HepG2 (cell line): Measurements from ENCODE around the gene KRT79. TPM values are rescaled to one million over a fixed set of nuclear protein-coding genes. Genes with fewer than 3 reads are reported as not detected.

Source experiments
- AHR ChIP-seq: IDR thresholded peaks from 2 replicates; pipeline ENCODE4 v1.6.1; 2018; ENCODE audit warnings: missing genetic modification reagents, missing compliant biosample characterization
- ATRX ChIP-seq: sonication (generic); formaldehyde crosslinking; IDR thresholded peaks from 2 replicates; pipeline ENCODE4 v1.4.0; 2020; ENCODE audit warnings: missing genetic modification reagents, borderline replicate concordance
- CHD4 ChIP-seq: fragments of 200-600 bp; sonication (generic); IDR thresholded peaks from 2 replicates; pipeline ENCODE4 v1.7.0; 2017; ENCODE audit warnings: mild to moderate bottlenecking, low read length, borderline replicate concordance
- CREBL2 ChIP-seq: sonication (generic); formaldehyde crosslinking; IDR thresholded peaks from 2 replicates; pipeline ENCODE4 v1.8.1; 2023; ENCODE audit warnings: missing genetic modification reagents, mild to moderate bottlenecking, borderline replicate concordance
- CTCF ChIP-seq: sonication (generic); formaldehyde crosslinking; IDR thresholded peaks from 2 replicates; pipeline ENCODE4 v1.5.0; 2020; ENCODE audit warnings: mild to moderate bottlenecking, missing genetic modification reagents, moderate library complexity
- HNRNPLL ChIP-seq: fragments of 200-400 bp; formaldehyde crosslinking; IDR thresholded peaks from 2 replicates; pipeline ENCODE4 v1.6.1; 2017; ENCODE audit warnings: mild to moderate bottlenecking, low read depth, low read length; ENCODE audit not compliant: poor library complexity, severe bottlenecking
- MXI1 ChIP-seq: IDR thresholded peaks from 3 replicates; pipeline ENCODE4 v1.6.1; 2012; ENCODE audit warnings: low read depth, low read length, inconsistent platforms, borderline replicate concordance
- POLR2AphosphoS2 ChIP-seq: IDR thresholded peaks from 2 replicates; pipeline ENCODE4 v1.6.1; 2011; ENCODE audit warnings: low read depth, low read length, improper control_type of control experiment
- SMAD3 ChIP-seq: sonication (generic); formaldehyde crosslinking; IDR thresholded peaks from 2 replicates; pipeline ENCODE4 v1.4.0; 2020; ENCODE audit warnings: missing genetic modification reagents
- SMARCC2 ChIP-seq: fragments of 450-650 bp; IDR thresholded peaks from 2 replicates; pipeline ENCODE4 v1.6.1; 2017; ENCODE audit warnings: antibody characterized with exemption, mild to moderate bottlenecking
- SOX13 ChIP-seq, 3 experiments: fragments of 450-650 bp in 1 of 3; sonication (generic) in 1 of 3; formaldehyde crosslinking in 1 of 3; IDR thresholded peaks in 2 of 3; conservative IDR thresholded peaks in 1 of 3; 2 replicates each; pipeline versions ENCODE4 v1.5.0 to v1.6.1; 2016 to 2020; ENCODE audit warnings: antibody characterized with exemption in 1 of 3, mild to moderate bottlenecking in 1 of 3, missing compliant biosample characterization in 1 of 3, missing genetic modification reagents in 1 of 3, moderate library complexity in 1 of 3
- STAG1 ChIP-seq: sonication (generic); formaldehyde crosslinking; IDR thresholded peaks from 2 replicates; pipeline ENCODE4 v1.4.0; 2020; ENCODE audit warnings: missing genetic modification reagents
- ZKSCAN5 ChIP-seq: sonication (generic); formaldehyde crosslinking; IDR thresholded peaks from 2 replicates; pipeline ENCODE4 v1.5.1; 2020; ENCODE audit warnings: mild to moderate bottlenecking, missing genetic modification reagents
- ZNF205 ChIP-seq: IDR thresholded peaks from 2 replicates; pipeline ENCODE4 v1.6.1; 2018; ENCODE audit warnings: missing biosample characterization, missing genetic modification reagents
- ZNF510 ChIP-seq: sonication (generic); formaldehyde crosslinking; IDR thresholded peaks from 2 replicates; pipeline ENCODE4 v1.4.0; 2020; ENCODE audit warnings: low read depth, mild to moderate bottlenecking, missing genetic modification reagents
- ZNF720 ChIP-seq: sonication (generic); formaldehyde crosslinking; IDR thresholded peaks from 2 replicates; pipeline ENCODE4 v1.4.0; 2020; ENCODE audit warnings: missing genetic modification reagents
- ZNF839 ChIP-seq: sonication (generic); formaldehyde crosslinking; IDR thresholded peaks from 2 replicates; pipeline ENCODE4 v1.4.0; 2020; ENCODE audit warnings: missing genetic modification reagents, mild to moderate bottlenecking, borderline replicate concordance
- ZNF841 ChIP-seq: sonication (generic); formaldehyde crosslinking; IDR thresholded peaks from 2 replicates; pipeline ENCODE4 v1.8.1; 2023; ENCODE audit warnings: missing genetic modification reagents, borderline replicate concordance
- polyA plus RNA-seq, 8 experiments: library from polyadenylated mRNA; depleted of rRNA in 3 of 8; stranded (reverse) in 7 of 8; unstranded in 1 of 8; fragments of >200 nt; fragmentation: Illumina TruSeq in 4 of 8; extraction: Trizol in 4 of 8; gene quantifications; 2 replicates each; pipeline versions ENCODE4 v1.2.1 to v1.2.3, GENCODE V29; 2011 to 2016; ENCODE audit warnings: low read depth in 4 of 8, missing spikeins in 1 of 8, mixed read lengths in 1 of 8; ENCODE audit not compliant: insufficient read depth in 1 of 8
- total RNA-seq, 5 experiments: library from RNA; depleted of rRNA; stranded (reverse); fragments of >200 nt; fragmentation: Illumina TruSeq; extraction: Trizol; gene quantifications; 2 replicates each; pipeline ENCODE4 v1.2.3, GENCODE V29; 2016; ENCODE audit warnings: low read depth in 1 of 5
- TF ChIP-seq, protein P1 (sequence below): sonication (generic); formaldehyde crosslinking; IDR thresholded peaks from 2 replicates; pipeline ENCODE4 v1.5.0; 2020; ENCODE audit warnings: mild to moderate bottlenecking, missing genetic modification reagents
- TF ChIP-seq, protein P2 (sequence below): sonication (generic); formaldehyde crosslinking; IDR thresholded peaks from 2 replicates; pipeline ENCODE4 v1.4.0; 2020; ENCODE audit warnings: missing genetic modification reagents

KRT79 gene
- total and polyA plus RNA-seq, 2 of the 13 experiments (the other 11 are each of a cell fraction or from before 2014, with no cell fraction given) = 0.09 TPM; not detected in 1

- TF ChIP-seq, protein P1, sequence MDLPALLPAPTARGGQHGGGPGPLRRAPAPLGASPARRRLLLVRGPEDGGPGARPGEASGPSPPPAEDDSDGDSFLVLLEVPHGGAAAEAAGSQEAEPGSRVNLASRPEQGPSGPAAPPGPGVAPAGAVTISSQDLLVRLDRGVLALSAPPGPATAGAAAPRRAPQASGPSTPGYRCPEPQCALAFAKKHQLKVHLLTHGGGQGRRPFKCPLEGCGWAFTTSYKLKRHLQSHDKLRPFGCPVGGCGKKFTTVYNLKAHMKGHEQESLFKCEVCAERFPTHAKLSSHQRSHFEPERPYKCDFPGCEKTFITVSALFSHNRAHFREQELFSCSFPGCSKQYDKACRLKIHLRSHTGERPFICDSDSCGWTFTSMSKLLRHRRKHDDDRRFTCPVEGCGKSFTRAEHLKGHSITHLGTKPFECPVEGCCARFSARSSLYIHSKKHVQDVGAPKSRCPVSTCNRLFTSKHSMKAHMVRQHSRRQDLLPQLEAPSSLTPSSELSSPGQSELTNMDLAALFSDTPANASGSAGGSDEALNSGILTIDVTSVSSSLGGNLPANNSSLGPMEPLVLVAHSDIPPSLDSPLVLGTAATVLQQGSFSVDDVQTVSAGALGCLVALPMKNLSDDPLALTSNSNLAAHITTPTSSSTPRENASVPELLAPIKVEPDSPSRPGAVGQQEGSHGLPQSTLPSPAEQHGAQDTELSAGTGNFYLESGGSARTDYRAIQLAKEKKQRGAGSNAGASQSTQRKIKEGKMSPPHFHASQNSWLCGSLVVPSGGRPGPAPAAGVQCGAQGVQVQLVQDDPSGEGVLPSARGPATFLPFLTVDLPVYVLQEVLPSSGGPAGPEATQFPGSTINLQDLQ (CRISPR knock-in tag) = no peak
- TF ChIP-seq ATRX = no peak
- no peak for TF ChIP-seq ZNF510 (CRISPR knock-in tag)
- TF ChIP-seq AHR = no peak
- peak; percentile 92 for TF ChIP-seq CTCF
- TF ChIP-seq SMAD3 (CRISPR knock-in tag) = no peak
- no peak for TF ChIP-seq CHD4
- peak; percentile 90 for TF ChIP-seq STAG1 (CRISPR knock-in tag)
- TF ChIP-seq ZKSCAN5 (CRISPR knock-in tag) = no peak
- no peak for TF ChIP-seq ZNF205 (CRISPR knock-in tag)
- TF ChIP-seq ZNF841 (CRISPR knock-in tag) = no peak
- no peak for TF ChIP-seq ZNF720 (CRISPR knock-in tag)
- TF ChIP-seq, protein P2, sequence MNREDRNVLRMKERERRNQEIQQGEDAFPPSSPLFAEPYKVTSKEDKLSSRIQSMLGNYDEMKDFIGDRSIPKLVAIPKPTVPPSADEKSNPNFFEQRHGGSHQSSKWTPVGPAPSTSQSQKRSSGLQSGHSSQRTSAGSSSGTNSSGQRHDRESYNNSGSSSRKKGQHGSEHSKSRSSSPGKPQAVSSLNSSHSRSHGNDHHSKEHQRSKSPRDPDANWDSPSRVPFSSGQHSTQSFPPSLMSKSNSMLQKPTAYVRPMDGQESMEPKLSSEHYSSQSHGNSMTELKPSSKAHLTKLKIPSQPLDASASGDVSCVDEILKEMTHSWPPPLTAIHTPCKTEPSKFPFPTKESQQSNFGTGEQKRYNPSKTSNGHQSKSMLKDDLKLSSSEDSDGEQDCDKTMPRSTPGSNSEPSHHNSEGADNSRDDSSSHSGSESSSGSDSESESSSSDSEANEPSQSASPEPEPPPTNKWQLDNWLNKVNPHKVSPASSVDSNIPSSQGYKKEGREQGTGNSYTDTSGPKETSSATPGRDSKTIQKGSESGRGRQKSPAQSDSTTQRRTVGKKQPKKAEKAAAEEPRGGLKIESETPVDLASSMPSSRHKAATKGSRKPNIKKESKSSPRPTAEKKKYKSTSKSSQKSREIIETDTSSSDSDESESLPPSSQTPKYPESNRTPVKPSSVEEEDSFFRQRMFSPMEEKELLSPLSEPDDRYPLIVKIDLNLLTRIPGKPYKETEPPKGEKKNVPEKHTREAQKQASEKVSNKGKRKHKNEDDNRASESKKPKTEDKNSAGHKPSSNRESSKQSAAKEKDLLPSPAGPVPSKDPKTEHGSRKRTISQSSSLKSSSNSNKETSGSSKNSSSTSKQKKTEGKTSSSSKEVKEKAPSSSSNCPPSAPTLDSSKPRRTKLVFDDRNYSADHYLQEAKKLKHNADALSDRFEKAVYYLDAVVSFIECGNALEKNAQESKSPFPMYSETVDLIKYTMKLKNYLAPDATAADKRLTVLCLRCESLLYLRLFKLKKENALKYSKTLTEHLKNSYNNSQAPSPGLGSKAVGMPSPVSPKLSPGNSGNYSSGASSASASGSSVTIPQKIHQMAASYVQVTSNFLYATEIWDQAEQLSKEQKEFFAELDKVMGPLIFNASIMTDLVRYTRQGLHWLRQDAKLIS = no peak
- no peak for TF ChIP-seq MXI1
- no peak for TF ChIP-seq SMARCC2
- TF ChIP-seq POLR2AphosphoS2 = no peak
- no peak for TF ChIP-seq CREBL2
- no peak for TF ChIP-seq SOX13 (IDR thresholded peaks at IDR 0.05)
- no peak for TF ChIP-seq SOX13 (CRISPR knock-in tag; conservative IDR thresholded peaks at IDR 0.05 in 1 of 2, IDR thresholded peaks at IDR 0.05 in 1 of 2)
- peak; percentile 62 for TF ChIP-seq HNRNPLL
- peak; percentile 52; the same call in 1 of the 2 replicates for TF ChIP-seq ZNF839 (CRISPR knock-in tag)
Observed at GRCh38 chr12:52879394-52880351, 45.6 kb upstream of the KRT79 start (continued).
